Keratinocyte (primary cell): ENCODE data around the gene SOCS1.

ENCODE experiments used
- CTCF ChIP-seq, 3 experiments: IDR thresholded peaks in 1 of 3; conservative IDR thresholded peaks in 1 of 3; optimal IDR thresholded peaks in 1 of 3; 2 replicates in 2 of 3; 3 replicates in 1 of 3; pipeline versions ENCODE3 to v1.5.1; 2011; ENCODE audit warnings: low read length in 3 of 3, mild to moderate bottlenecking in 3 of 3, moderate library complexity in 2 of 3, control low read depth in 1 of 3, inconsistent platforms in 1 of 3; ENCODE audit not compliant: insufficient read depth in 2 of 3; ENCODE audit errors: extremely low read depth in 1 of 3
- EZH2 ChIP-seq: IDR thresholded peaks from one replicate; pipeline ENCODE4 v1.6.1; 2012; ENCODE audit warnings: inconsistent platforms, mild to moderate bottlenecking, low read length, moderate library complexity

DNA sequence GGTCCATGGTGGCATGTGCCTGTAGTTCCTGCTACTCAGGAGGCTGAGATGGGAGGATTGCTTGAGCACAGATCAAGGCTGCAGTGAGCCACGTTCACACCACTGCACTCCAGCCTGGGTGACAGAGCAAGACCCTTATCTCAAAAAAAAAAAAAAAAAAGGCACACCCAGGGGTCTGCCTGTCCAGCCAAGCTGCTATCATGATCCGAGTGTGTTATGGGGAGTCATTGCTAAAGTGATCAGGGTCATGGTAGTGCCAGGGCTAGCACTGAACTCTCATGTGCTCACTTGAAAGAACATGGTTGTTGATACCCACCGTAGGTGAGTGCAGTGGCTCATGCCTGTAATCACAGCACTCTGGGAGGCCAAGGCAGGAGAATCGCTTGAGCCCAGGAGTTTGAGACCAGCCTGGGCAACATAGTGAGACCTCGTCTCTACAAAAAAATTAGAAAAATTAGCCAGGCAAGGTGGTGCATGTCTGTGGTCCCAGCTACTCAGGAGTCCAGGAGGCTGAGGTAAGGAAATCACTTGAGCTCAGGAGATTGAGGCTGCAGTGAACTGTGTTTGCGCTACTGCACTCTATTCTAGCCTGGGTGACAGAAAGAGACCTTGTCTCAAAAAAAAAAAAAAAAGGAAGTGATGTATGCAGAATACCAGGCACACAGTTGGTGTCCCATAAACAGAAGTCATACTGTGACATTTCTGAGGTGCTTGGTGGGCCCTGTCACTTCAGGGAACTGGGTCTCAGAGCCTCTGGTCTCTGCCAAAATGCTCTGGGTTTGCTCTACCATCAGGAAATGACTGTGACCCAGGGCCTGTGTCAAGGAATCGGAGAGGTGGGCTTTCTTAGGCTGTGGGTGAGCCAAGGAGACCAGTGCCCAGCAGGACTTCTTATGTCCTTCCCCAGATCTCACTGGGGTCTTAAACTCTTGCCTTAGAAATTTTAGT is 23.0 kb upstream of the SOCS1 start:
- no peak for TF ChIP-seq EZH2
- no peak for TF ChIP-seq CTCF (optimal IDR thresholded peaks at IDR 0.05 in 1 of 3, IDR thresholded peaks at IDR 0.05 in 1 of 3, conservative IDR thresholded peaks at IDR 0.05 in 1 of 3; ENCODE audit: extremely low read depth in 1 of 3, insufficient read depth in 2 of 3, low read length in 3 of 3)
